Peyer's patch (tissue), 4 donors: Measurements from ENCODE around the gene SCGB1C1. TPM values are rescaled to one million over a fixed set of nuclear protein-coding genes. Genes with fewer than 3 reads are reported as not detected.
"Not testable (repeated sequence)": the region's sequence is repeated elsewhere in the genome, so short reads cannot be mapped to it uniquely, and the experiment has no call there.

Source experiments
- DNase-seq, 3 donors: peaks; one replicate each; pipeline ENCODE4 v3.0.0-alpha.2; 2017 to 2019
- H3K27ac ChIP-seq, 4 donors: fragments of 200-600 bp; sonication (generic); one replicate each; pipeline ENCODE4 v1.5.1; 2016 to 2019
- H3K27me3 ChIP-seq, 2 donors: fragments of 200-600 bp; sonication (generic); one replicate each; pipeline ENCODE4 v1.5.1; 2019
- H3K36me3 ChIP-seq, 3 donors: fragments of 200-600 bp; sonication (generic); one replicate each; pipeline ENCODE4 v1.5.1; 2016 to 2019
- H3K4me1 ChIP-seq, 4 donors: fragments of 200-600 bp; sonication (generic); one replicate each; pipeline ENCODE4 v1.5.1; 2016 to 2019
- H3K4me3 ChIP-seq, 4 donors: fragments of 200-600 bp; sonication (generic); 1 replicate in 3 of 4; 2 replicates in 1 of 4; pipeline ENCODE4 v1.5.1; 2016 to 2019; ENCODE audit warnings: mild to moderate bottlenecking in 1 of 4
- H3K9me3 ChIP-seq, 4 donors: fragments of 200-600 bp; sonication (generic); one replicate each; pipeline ENCODE4 v1.5.1; 2016 to 2019; ENCODE audit warnings: mild to moderate bottlenecking in 1 of 4
- CTCF ChIP-seq, 6 experiments: fragments of 450-650 bp in 4 of 6; fragments of 200-600 bp in 2 of 6; sonication (generic) in 1 of 6; IDR thresholded peaks; one replicate each; pipeline ENCODE4 v1.5.1; 2017 to 2019; ENCODE audit warnings: antibody characterized with exemption in 6 of 6, mild to moderate bottlenecking in 3 of 6, moderate library complexity in 1 of 6
- POLR2A ChIP-seq, 2 donors: fragments of 450-650 bp; IDR thresholded peaks; one replicate each; pipeline ENCODE4 v1.5.1; 2017; ENCODE audit warnings: antibody characterized with exemption in 2 of 2, mild to moderate bottlenecking in 2 of 2, moderate library complexity in 2 of 2
- total RNA-seq, 4 donors: library from RNA; depleted of rRNA; stranded (reverse); fragments of >200 nt; gene quantifications; one replicate each; pipeline ENCODE4 v1.1.0, GENCODE V29; 2016

The SCGB1C1 gene
- total RNA-seq, 4 donors from 2014 or later: not detected

- H3K4me3 ChIP-seq: no peak overlapping the region
- peaks cover 0 to 61% (median 0%) of the 10 kb centered on the region in 3 donors for H3K36me3 ChIP-seq
- H3K9me3 ChIP-seq: no peaks in the 10 kb centered on the region
- H3K4me1 ChIP-seq: peaks cover 0 to 3% (median 0%) of the 10 kb centered on the region in 4 donors
- no peaks in the 10 kb centered on the region for H3K27me3 ChIP-seq
- TF ChIP-seq POLR2A (IDR thresholded peaks at IDR 0.05) (no peak), CTCF (IDR thresholded peaks at IDR 0.05) (no peak)
- DNase-seq: peak in 1 of 3 donors; percentile 36
- H3K27ac ChIP-seq: no peak overlapping the region
Measured at GRCh38 chr11:215581-216037, 22.7 kb downstream of the SCGB1C1 start.

GRCh38 chr11:216081-216974 lies 23.4 kb downstream of the SCGB1C1 start:
- TF ChIP-seq CTCF (IDR thresholded peaks at IDR 0.05) (no peak), POLR2A (IDR thresholded peaks at IDR 0.05) (no peak)
- peaks cover 0 to 54% (median 0%) of the 10 kb centered on the region in 3 donors for H3K36me3 ChIP-seq

GRCh38 chr11:217704-218103 lies 24.8 kb downstream of the SCGB1C1 start:
- DNase-seq: peak in 1 of 3 donors; percentile 13
- H3K4me1 ChIP-seq: no peaks in the 10 kb centered on the region
- no peak overlapping the region for H3K4me3 ChIP-seq

More at GRCh38 chr11:216081-216974, 23.4 kb downstream of the SCGB1C1 start:
- no peaks in the 10 kb centered on the region for H3K9me3 ChIP-seq
- H3K4me3 ChIP-seq: no peak overlapping the region
- H3K27ac ChIP-seq: no peak overlapping the region
- no peaks in the 10 kb centered on the region for H3K4me1 ChIP-seq
- no peaks in the 10 kb centered on the region for H3K27me3 ChIP-seq
- peak in 1 of 3 donors; percentile 28 for DNase-seq

GRCh38 chr11:218815-219593 lies 26.1 kb downstream of the SCGB1C1 start:
- peaks cover 0 to 34% (median 0%) of the 10 kb centered on the region in 3 donors for H3K36me3 ChIP-seq
- TF ChIP-seq CTCF (IDR thresholded peaks at IDR 0.05) (no peak), POLR2A (IDR thresholded peaks at IDR 0.05) (no peak)
- peak in 1 of 3 donors; percentile 39 for DNase-seq

More at GRCh38 chr11:217704-218103, 24.8 kb downstream of the SCGB1C1 start:
- no peaks in the 10 kb centered on the region for H3K9me3 ChIP-seq
- no peaks in the 10 kb centered on the region for H3K27me3 ChIP-seq
- TF ChIP-seq POLR2A (IDR thresholded peaks at IDR 0.05): no peak
- TF ChIP-seq CTCF (IDR thresholded peaks at IDR 0.05): no peak
- no peak overlapping the region for H3K27ac ChIP-seq
- peaks cover 0 to 46% (median 0%) of the 10 kb centered on the region in 3 donors for H3K36me3 ChIP-seq

GRCh38 chr11:220641-221215 lies 27.9 kb downstream of the SCGB1C1 start:
- not testable (repeated sequence) for H3K9me3 ChIP-seq, H3K27ac ChIP-seq, DNase-seq, H3K4me1 ChIP-seq, H3K4me3 ChIP-seq, H3K27me3 ChIP-seq
- H3K36me3 ChIP-seq: peaks cover 0 to 23% (median 0%) of the 10 kb centered on the region in 3 donors

More at GRCh38 chr11:218815-219593, 26.1 kb downstream of the SCGB1C1 start:
- Histone ChIP-seq H3K27me3 (no peaks in the 10 kb centered on the region), H3K4me1 (no peaks in the 10 kb centered on the region), H3K9me3 (no peaks in the 10 kb centered on the region), H3K4me3 (no peak overlapping the region), H3K27ac (no peak overlapping the region)
